Nephron (organoid): Measurements from ENCODE around the gene DOK5.

ENCODE experiments used
- H3K27ac Mint-ChIP-seq, 3 experiments: 2 replicates each; pipeline ENCODE4 v1.8.0; 2020; ENCODE audit warnings: mixed read lengths in 3 of 3, mild to moderate bottlenecking in 2 of 3, moderate library complexity in 1 of 3
- H3K27me3 Mint-ChIP-seq: 2 replicates; pipeline ENCODE4 v1.8.0; 2021; ENCODE audit warnings: low read depth, mild to moderate bottlenecking, moderate library complexity, mixed read lengths
- H3K36me3 Mint-ChIP-seq: 2 replicates; pipeline ENCODE4 v1.8.0; 2020; ENCODE audit warnings: low read depth, mixed read lengths
- H3K4me1 Mint-ChIP-seq: 2 replicates; pipeline ENCODE4 v1.8.0; 2020; ENCODE audit warnings: mixed read lengths
- H3K4me3 Mint-ChIP-seq, 3 experiments: 2 replicates each; pipeline ENCODE4 v1.8.0; 2020; ENCODE audit warnings: mild to moderate bottlenecking in 3 of 3, mixed read lengths in 3 of 3, moderate library complexity in 2 of 3
- H3K9me3 Mint-ChIP-seq: 2 replicates; pipeline ENCODE4 v1.8.0; 2020; ENCODE audit warnings: mixed read lengths
- TF ChIP-seq, protein P1 (sequence below), 3 experiments: fragments of 200-600 bp; sonication (generic); IDR thresholded peaks; one replicate each; pipeline ENCODE4 v1.5.0; 2021; ENCODE audit warnings: antibody characterized with exemption in 3 of 3; ENCODE audit not compliant: unreplicated experiment in 3 of 3

DOK5 gene

GRCh38 chr20:54472607-54473006 lies 2.8 kb upstream of the DOK5 start:
- Mint-ChIP-seq H3K36me3 (no peaks in the 10 kb centered on the region), H3K9me3 (no peaks in the 10 kb centered on the region), H3K4me3 (peak overlapping the region in 1 of 3 experiments; percentile 13), H3K27ac (no peak overlapping the region), H3K27me3 (peaks cover 21% of the 10 kb centered on the region), H3K4me1 (peaks cover 17% of the 10 kb centered on the region)
- TF ChIP-seq, protein P1, sequence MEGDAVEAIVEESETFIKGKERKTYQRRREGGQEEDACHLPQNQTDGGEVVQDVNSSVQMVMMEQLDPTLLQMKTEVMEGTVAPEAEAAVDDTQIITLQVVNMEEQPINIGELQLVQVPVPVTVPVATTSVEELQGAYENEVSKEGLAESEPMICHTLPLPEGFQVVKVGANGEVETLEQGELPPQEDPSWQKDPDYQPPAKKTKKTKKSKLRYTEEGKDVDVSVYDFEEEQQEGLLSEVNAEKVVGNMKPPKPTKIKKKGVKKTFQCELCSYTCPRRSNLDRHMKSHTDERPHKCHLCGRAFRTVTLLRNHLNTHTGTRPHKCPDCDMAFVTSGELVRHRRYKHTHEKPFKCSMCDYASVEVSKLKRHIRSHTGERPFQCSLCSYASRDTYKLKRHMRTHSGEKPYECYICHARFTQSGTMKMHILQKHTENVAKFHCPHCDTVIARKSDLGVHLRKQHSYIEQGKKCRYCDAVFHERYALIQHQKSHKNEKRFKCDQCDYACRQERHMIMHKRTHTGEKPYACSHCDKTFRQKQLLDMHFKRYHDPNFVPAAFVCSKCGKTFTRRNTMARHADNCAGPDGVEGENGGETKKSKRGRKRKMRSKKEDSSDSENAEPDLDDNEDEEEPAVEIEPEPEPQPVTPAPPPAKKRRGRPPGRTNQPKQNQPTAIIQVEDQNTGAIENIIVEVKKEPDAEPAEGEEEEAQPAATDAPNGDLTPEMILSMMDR (IDR thresholded peaks at IDR 0.05; ENCODE audit: unreplicated experiment in 3 of 3): no peak

DNA sequence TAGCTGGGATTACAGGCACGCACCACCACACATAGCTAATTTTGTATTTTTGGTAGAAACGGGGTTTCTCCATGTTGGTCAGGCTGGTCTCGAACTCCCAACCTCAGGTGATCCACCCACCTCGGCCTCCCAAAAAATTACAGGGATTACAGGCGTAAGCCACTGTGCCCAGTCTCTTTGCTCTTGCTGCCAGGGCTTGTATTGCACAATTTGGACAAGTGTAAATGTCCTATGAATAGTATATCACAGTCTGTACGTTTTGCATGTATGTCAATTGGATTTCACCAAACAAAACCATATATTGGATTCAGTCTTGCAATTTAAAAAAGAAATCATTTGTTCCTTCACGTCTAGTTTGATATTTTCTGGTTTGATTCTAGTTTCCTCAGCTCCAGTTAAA lies 2.1 kb upstream of the DOK5 start:
- Mint-ChIP-seq H3K27ac (no peak overlapping the region), H3K36me3 (no peaks in the 10 kb centered on the region), H3K4me1 (peaks cover 20% of the 10 kb centered on the region), H3K4me3 (peak overlapping the region in 2 of 3 experiments; percentile 9 to 13), H3K9me3 (no peaks in the 10 kb centered on the region), H3K27me3 (peaks cover 21% of the 10 kb centered on the region)
- TF ChIP-seq, protein P1 (IDR thresholded peaks at IDR 0.05; ENCODE audit: unreplicated experiment in 3 of 3): no peak

- H3K4me3 Mint-ChIP-seq: peak overlapping the region in 2 of 3 experiments; percentile 90 to 94
- no peaks in the 10 kb centered on the region for H3K36me3 Mint-ChIP-seq
- peaks cover 20% of the 10 kb centered on the region for H3K4me1 Mint-ChIP-seq
- H3K27me3 Mint-ChIP-seq: peaks cover 21% of the 10 kb centered on the region
- peak overlapping the region in 1 of 3 experiments; percentile 9 for H3K27ac Mint-ChIP-seq
- TF ChIP-seq, protein P1 (IDR thresholded peaks at IDR 0.05; ENCODE audit: unreplicated experiment in 3 of 3): no peak
- no peaks in the 10 kb centered on the region for H3K9me3 Mint-ChIP-seq
Measured at GRCh38 chr20:54474046-54474445, 1.3 kb upstream of the DOK5 start.

GRCh38 chr20:54474866-54475265 lies 527 bp upstream of the DOK5 start:
- Mint-ChIP-seq H3K4me3 (peak overlapping the region; percentile 90 to 94 (median 91)), H3K27me3 (peaks cover 27% of the 10 kb centered on the region), H3K27ac (peak overlapping the region in 2 of 3 experiments; percentile 6 to 9), H3K36me3 (no peaks in the 10 kb centered on the region), H3K4me1 (peaks cover 21% of the 10 kb centered on the region), H3K9me3 (no peaks in the 10 kb centered on the region)
- TF ChIP-seq, protein P1 (IDR thresholded peaks at IDR 0.05; ENCODE audit: unreplicated experiment in 3 of 3): no peak

DNA sequence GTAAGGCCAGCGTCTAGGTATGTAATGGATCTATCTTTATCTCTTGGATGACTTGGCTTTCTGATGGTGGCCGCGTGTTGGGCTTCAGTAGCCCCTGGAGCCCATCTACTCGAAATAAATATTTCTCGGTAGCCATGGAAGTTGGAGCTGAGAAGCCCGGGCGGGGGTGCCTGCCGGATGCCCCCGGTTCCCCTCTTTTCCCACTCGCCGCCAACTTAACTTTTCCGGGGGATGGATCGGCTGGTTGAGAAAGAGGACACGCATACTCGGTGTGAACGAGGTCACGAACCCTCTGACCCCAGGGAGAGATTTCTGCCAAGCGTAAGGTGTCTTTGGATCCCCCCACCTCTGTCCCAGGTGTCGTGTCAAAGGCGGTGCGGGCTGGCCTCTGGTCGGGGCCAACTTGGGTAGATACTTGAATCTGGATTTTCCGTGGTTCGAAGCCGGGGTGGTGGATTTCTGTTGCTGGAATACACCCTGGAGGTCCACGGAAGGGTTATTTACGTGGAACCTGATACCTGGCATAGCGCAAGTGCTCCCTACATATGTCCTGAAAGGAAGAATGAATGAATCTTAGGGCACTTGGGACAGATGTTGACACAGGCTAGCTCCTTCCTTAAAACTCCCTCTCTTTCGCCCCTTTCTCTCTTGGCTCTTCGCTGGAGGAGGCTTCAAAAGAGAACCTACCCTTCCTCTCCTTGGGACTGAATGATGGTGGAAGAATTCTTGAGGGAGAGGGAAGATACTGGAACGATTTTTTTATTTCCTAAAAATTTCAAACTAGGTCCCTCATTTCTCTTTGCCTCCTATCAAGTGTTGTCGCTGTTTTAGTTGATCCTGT lies 996 bp downstream of the DOK5 start:
- peaks cover 29% of the 10 kb centered on the region for H3K4me1 Mint-ChIP-seq
- H3K36me3 Mint-ChIP-seq: no peaks in the 10 kb centered on the region
- H3K27me3 Mint-ChIP-seq: peaks cover 33% of the 10 kb centered on the region
- peak overlapping the region; percentile 90 to 94 (median 91) for H3K4me3 Mint-ChIP-seq
- H3K27ac Mint-ChIP-seq: peak overlapping the region in 1 of 3 experiments; percentile 50
- no peaks in the 10 kb centered on the region for H3K9me3 Mint-ChIP-seq
- TF ChIP-seq, protein P1 (IDR thresholded peaks at IDR 0.05; ENCODE audit: unreplicated experiment in 3 of 3): no peak
